Omental fat pad (tissue), 4 donors: ENCODE measurements around the gene AOPEP. TPM values are rescaled to one million over a fixed set of nuclear protein-coding genes. Genes with fewer than 3 reads are reported as not detected.

ENCODE experiments used
- ATAC-seq: fragments of 150-250 bp; one replicate; pipeline ENCODE4 v1.9.1; 2016; ENCODE audit warnings: mild to moderate bottlenecking, moderate library complexity; ENCODE audit not compliant: low FRiP score
- DNase-seq: peaks from one replicate; pipeline ENCODE4 v3.0.0-alpha.2; 2019; ENCODE audit warnings: low spot score
- total RNA-seq, 4 donors: library from RNA; depleted of rRNA; stranded (reverse); fragments of >200 nt; gene quantifications; one replicate each; pipeline ENCODE4 v1.1.0, GENCODE V29; 2016
- TF ChIP-seq, protein P1 (sequence below), 3 donors: fragments of 450-650 bp; IDR thresholded peaks; one replicate each; pipeline ENCODE4 v1.5.1; 2016 to 2017; ENCODE audit warnings: antibody characterized with exemption in 3 of 3, mild to moderate bottlenecking in 3 of 3, moderate library complexity in 2 of 3

Gene AOPEP
- total RNA-seq, 4 donors from 2014 or later: 45.9 to 102 (median 55.1) TPM

DNA sequence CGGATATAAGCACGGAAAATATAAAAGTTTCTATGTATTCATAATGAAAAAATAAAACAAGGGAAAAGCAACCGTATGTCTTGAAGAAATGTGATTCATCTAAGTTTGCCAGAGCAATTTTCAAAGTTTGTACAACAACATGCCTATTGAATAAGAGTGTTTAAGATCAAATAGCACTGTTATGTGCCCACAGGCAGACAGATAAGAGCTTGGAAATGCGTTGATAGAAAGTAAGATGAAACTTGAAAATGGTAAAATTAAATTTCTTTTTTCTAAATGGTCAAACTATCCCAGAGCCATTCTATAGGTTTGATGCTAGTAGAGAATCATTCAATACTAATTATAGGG lies 401.7 kb downstream of the AOPEP start:
- TF ChIP-seq, protein P1, sequence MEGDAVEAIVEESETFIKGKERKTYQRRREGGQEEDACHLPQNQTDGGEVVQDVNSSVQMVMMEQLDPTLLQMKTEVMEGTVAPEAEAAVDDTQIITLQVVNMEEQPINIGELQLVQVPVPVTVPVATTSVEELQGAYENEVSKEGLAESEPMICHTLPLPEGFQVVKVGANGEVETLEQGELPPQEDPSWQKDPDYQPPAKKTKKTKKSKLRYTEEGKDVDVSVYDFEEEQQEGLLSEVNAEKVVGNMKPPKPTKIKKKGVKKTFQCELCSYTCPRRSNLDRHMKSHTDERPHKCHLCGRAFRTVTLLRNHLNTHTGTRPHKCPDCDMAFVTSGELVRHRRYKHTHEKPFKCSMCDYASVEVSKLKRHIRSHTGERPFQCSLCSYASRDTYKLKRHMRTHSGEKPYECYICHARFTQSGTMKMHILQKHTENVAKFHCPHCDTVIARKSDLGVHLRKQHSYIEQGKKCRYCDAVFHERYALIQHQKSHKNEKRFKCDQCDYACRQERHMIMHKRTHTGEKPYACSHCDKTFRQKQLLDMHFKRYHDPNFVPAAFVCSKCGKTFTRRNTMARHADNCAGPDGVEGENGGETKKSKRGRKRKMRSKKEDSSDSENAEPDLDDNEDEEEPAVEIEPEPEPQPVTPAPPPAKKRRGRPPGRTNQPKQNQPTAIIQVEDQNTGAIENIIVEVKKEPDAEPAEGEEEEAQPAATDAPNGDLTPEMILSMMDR (IDR thresholded peaks at IDR 0.05): no peak
- DNase-seq (no peak), ATAC-seq (no peak)

DNA sequence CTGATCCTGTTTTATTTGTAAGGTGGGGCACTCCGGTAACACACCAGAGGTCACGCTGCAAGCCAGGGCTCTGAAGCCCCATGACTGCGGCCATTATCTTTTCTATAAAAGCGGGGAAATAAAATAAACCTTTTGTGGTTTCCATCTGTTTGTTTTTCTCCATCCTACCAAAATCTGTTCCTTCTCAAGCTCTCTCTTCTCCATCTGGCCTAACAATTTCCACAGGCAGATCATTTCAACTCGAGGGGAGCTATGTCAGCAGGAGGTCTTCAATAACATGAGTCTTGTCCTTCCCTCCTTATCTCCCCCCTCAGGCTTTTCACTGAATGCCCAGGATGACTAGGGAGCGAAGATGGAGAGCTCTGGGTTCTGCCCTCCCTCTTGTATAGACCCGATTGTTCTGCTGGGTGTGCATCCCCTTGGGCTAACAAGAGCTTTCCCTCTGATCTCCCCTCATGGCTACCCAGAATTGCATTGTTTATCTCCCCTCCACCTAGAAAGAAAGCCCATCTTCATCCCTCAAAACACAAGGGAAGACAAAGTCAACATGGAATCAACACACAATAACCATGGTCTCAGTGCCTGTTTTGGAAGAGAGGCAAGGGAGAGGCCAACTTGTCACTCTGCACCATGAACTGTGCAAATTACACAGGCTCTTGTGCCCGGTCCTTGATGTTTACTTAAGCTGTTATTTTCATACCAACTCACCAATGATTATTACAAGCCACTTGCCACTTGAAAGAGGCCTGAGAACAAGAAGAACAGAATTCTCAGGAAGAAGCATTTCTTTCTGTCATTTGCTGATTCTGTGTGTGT lies 403.2 kb downstream of the AOPEP start:
- DNase-seq: no peak

DNA sequence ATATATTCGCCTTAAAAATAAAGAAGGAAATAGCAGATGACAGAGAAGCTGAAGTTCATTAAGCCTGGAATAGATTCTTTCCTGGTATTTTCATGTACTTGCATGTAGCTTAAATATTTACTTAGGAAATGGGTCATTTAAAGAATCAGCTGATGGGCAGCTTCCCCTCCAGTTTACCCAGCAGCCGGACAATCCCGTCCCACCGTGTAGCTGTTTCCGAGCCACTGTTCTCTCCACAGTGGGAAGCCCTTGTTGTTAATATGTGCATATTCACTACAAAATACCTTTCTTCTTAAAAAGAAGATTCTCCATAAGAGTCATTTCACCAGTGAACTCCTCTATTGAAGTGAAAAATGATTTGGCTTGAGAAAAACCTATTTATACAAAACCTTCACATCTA lies 404.0 kb downstream of the AOPEP start:
- DNase-seq (no peak), ATAC-seq (no peak)
- TF ChIP-seq, protein P1 (IDR thresholded peaks at IDR 0.05): no peak

More for the DNA sequence above, 403.2 kb downstream of the AOPEP start:
- ATAC-seq: no peak
- TF ChIP-seq, protein P1 (IDR thresholded peaks at IDR 0.05): no peak

DNA sequence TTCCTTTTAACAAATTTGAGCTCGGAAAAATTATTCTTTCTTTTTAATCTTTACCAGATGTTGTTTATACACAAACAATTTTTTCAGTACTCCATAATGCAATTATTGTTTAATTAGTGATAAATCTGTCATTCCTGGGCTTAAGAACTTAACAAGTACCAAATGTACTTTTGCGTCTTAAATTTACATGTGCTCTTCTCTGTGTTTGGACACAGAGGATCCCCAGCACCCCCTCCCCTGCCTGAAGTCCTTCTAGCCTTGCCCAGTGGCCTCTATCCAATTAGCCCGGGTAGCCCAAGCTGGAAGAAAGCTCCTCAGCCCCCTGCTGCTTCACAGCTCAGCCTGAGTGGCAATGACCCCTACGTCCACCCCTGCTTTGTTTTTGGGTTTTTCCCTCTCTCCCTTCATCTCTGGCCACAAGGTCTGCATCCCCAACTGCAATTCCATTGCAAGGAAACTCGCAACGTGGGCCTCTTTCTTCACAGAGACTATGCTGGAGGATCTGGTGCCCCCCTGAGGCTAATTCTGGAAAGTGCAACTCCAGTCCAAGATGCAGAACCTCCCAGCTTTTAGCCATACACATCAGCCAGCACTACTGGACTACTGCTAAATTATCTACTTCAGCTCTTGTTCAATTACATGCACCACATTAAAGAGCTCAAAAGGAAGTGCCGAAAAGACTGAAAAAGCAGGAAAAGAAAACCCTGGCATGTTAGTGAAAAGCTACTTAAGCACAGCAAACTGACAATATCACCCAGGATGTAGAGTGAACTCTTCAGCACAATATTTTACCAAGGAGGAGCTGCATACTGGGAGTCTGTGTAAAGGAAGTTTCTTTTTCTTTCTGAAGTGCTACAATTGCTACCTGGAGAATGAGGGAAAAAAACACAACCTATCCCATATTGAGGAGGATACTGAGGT lies 404.8 kb downstream of the AOPEP start:
- ATAC-seq: peak; percentile 29
- peak; percentile 61 for DNase-seq
- TF ChIP-seq, protein P1 (IDR thresholded peaks at IDR 0.05): peak in 2 of 3 donors; percentile 18 to 19

DNA sequence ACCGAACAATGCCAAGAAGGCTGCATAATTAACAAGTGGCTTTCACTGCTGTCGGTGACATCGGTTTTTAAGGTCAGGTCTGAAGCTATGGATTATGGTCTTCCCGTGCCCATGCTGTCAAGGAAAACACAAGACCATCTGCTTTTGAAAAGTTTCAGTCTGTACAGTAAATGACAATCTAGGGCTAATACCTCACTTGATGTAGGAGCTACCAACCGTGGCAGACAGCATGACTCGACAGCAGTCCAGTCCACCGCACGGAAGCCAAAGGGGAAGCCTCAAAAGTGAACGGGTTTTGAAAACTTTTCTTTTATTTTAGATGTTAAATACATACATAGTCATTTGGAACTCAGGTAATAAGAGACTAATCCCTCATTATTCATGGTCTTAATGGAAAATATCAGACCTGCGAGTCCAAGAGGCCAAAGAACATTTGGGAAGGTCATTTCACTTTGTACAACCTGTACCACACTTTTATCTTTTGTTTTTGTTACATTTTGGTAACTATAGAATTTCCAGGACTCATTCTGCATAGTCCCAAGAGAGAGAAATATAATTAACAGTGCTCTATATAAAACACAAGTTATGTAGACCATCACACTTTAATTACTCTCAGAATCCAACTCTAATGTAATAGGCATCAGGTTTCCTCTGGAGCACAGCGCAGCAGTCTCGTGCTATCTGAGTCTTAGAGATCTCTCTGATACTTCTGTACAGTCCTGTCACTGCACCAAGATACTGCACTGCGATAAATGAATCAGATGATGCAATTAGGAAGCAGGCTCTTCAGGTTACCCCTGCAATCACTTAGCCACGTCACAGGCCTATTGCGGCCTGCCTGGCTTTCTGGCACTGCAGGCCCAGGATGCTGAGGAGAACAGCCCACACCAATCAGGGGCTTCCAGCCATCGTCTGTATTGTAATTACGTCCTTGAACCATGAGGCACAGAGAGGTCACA lies 406.1 kb downstream of the AOPEP start:
- ATAC-seq (no peak), DNase-seq (no peak)
- TF ChIP-seq, protein P1 (IDR thresholded peaks at IDR 0.05): no peak

DNA sequence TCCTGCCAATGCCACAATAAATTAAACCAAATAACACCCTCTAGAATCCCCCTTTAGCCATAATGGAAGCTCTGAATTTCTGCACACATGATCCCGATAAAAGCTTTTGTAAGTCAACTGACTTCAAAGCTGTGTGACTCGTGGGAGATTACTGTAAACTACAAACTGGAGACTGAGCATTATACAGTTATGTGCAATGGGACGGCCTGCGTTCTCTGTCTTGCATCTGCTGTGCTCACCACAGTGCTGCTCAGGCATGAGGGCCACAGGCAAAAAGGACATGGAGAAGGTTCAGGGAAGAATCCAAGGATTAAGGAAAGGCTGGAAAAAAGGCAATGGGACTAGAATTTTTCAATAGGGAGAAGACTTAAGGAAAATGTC lies 406.8 kb downstream of the AOPEP start:
- DNase-seq: no peak
- TF ChIP-seq, protein P1 (IDR thresholded peaks at IDR 0.05): no peak
- no peak for ATAC-seq
